Measurements from ENCODE around the gene FCN1.

DNA sequence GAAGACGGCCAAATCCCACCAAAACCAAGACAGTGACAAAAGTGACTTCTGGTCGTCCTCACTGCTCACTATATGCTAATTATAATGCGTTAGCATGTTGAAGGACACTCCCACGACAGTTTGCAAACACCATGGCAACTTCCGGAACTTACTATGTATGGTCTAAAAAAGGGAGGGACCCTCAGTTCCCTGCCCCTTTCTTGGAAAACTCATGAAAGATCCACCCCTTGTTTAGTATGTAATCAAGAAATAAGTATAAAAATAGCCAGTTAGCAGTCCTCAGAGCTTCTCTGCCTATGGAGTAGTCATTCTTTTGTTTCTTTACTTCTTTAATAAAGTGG lies 27.6 kb downstream of the FCN1 start:
- TF ChIP-seq POLR2A (IDR thresholded peaks at IDR 0.05; ENCODE audit: low read depth) = no peak
- no peak for TF ChIP-seq EP300 (IDR thresholded peaks at IDR 0.05)
- TF ChIP-seq, protein P1, sequence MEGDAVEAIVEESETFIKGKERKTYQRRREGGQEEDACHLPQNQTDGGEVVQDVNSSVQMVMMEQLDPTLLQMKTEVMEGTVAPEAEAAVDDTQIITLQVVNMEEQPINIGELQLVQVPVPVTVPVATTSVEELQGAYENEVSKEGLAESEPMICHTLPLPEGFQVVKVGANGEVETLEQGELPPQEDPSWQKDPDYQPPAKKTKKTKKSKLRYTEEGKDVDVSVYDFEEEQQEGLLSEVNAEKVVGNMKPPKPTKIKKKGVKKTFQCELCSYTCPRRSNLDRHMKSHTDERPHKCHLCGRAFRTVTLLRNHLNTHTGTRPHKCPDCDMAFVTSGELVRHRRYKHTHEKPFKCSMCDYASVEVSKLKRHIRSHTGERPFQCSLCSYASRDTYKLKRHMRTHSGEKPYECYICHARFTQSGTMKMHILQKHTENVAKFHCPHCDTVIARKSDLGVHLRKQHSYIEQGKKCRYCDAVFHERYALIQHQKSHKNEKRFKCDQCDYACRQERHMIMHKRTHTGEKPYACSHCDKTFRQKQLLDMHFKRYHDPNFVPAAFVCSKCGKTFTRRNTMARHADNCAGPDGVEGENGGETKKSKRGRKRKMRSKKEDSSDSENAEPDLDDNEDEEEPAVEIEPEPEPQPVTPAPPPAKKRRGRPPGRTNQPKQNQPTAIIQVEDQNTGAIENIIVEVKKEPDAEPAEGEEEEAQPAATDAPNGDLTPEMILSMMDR (IDR thresholded peaks at IDR 0.05) = no peak

All from esophagus muscularis mucosa (tissue), 4 donors.